GM12801 (cell line): ENCODE measurements around the gene GSK3A.

Experiments used
- CTCF ChIP-seq: IDR thresholded peaks from one replicate; pipeline ENCODE4 v1.5.1; 2011; ENCODE audit warnings: control low read depth; ENCODE audit not compliant: insufficient read length; ENCODE audit errors: extremely low read depth

GSK3A gene

GRCh38 chr19:42251572-42252358, 9.4 kb upstream of the GSK3A start:
- no peak for TF ChIP-seq CTCF

- TF ChIP-seq CTCF = no peak
These were observed 8.5 kb upstream of the GSK3A start for GRCh38 chr19:42250666-42251531.

- no peak for TF ChIP-seq CTCF
These were observed 7.8 kb upstream of the GSK3A start for GRCh38 chr19:42250183-42250665.

GRCh38 chr19:42249769-42250168, 7.4 kb upstream of the GSK3A start:
- TF ChIP-seq CTCF = no peak

GRCh38 chr19:42249149-42249750, 6.8 kb upstream of the GSK3A start:
- no peak for TF ChIP-seq CTCF

- TF ChIP-seq CTCF = no peak
These were observed 6.1 kb upstream of the GSK3A start for GRCh38 chr19:42248270-42249148.
